NT2/D1 (cell line): ENCODE measurements around the gene EIF4G3.
"Not testable (repeated sequence)": the region's sequence is repeated elsewhere in the genome, so short reads cannot be mapped to it uniquely, and the experiment has no call there.

Experiments used
- DNase-seq: peaks from one replicate; pipeline ENCODE4 v3.0.0-alpha.2; 2011; ENCODE audit warnings: low read depth, low spot score
- H3K27me3 ChIP-seq: 2 replicates; pipeline ENCODE4 v1.6.0; 2011; ENCODE audit warnings: mild to moderate bottlenecking; ENCODE audit not compliant: insufficient read length, insufficient read depth
- H3K36me3 ChIP-seq: 2 replicates; pipeline ENCODE4 v1.6.1; 2011; ENCODE audit warnings: mild to moderate bottlenecking, low read length, mixed read lengths; ENCODE audit not compliant: insufficient read depth, insufficient read length
- H3K4me1 ChIP-seq: 2 replicates; pipeline ENCODE4 v1.5.1; 2011; ENCODE audit not compliant: insufficient read depth, insufficient read length
- H3K4me3 ChIP-seq: 2 replicates; pipeline ENCODE4 v1.5.1; 2011; ENCODE audit warnings: low read depth; ENCODE audit not compliant: insufficient read length
- H3K9ac ChIP-seq: 2 replicates; pipeline ENCODE4 v1.6.0; 2011; ENCODE audit warnings: low read depth; ENCODE audit not compliant: insufficient read length
- H3K9me3 ChIP-seq: 2 replicates; pipeline ENCODE4 v1.5.1; 2011; ENCODE audit warnings: mild to moderate bottlenecking, low read length; ENCODE audit not compliant: insufficient read depth
- SUZ12 ChIP-seq: IDR thresholded peaks from 2 replicates; pipeline ENCODE4 v1.6.1; 2011; ENCODE audit not compliant: insufficient read length, insufficient read depth; ENCODE audit errors: extremely low read depth
- YY1 ChIP-seq: IDR thresholded peaks from 2 replicates; pipeline ENCODE4 v1.6.1; 2011; ENCODE audit not compliant: insufficient read length, insufficient read depth
- ZNF274 ChIP-seq: IDR thresholded peaks from 2 replicates; pipeline ENCODE4 v1.6.1; 2011; ENCODE audit warnings: mild to moderate bottlenecking, low read depth, low read length

EIF4G3 gene

DNA sequence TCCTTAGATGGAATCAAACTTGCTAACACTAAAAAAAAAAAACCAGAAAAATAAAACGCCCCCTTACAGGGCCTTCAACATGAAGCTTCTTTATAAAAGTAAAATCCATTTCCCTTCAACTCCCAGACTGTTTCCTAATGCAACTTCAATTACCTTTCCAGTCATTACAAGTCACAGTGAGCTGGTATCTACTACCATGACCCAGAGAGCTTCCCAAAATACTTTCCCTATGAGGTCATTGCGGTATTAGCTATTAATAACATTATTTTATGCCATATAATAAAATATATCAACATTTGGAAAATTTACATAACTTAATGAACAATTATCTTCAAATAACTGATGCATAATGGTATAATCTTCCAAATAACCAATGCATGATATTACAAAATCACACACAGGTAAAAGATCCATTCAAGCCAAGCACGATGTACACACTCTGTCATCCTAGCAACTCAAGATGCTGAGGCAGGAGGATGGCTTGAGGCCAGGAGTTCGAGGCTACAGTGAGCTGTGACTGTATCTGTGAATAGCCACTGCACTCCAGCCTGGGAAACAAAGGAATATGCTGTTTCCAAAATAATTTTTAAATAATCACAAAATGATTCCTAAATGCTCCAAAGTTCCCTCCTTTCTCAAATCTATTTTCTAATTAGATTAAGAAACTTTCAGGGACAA, 24.1 kb downstream of the EIF4G3 start:
- no peak for DNase-seq
- no peak overlapping the region for H3K4me3 ChIP-seq
- peaks cover 9% of the 10 kb centered on the region for H3K36me3 ChIP-seq
- no peaks in the 10 kb centered on the region for H3K4me1 ChIP-seq
- H3K27me3 ChIP-seq = no peaks in the 10 kb centered on the region
- H3K9me3 ChIP-seq = no peaks in the 10 kb centered on the region
- no peak overlapping the region for H3K9ac ChIP-seq
- TF ChIP-seq YY1 (no peak), SUZ12 (no peak), ZNF274 (no peak)

GRCh38 chr1:21149855-21150432, 26.8 kb downstream of the EIF4G3 start:
- no peaks in the 10 kb centered on the region for H3K27me3 ChIP-seq
- no peaks in the 10 kb centered on the region for H3K9me3 ChIP-seq
- no peak overlapping the region for H3K4me3 ChIP-seq
- H3K36me3 ChIP-seq = peaks cover 10% of the 10 kb centered on the region
- DNase-seq = peak; percentile 35
- no peaks in the 10 kb centered on the region for H3K4me1 ChIP-seq
- no peak for TF ChIP-seq SUZ12
- TF ChIP-seq YY1 = peak; percentile 39
- TF ChIP-seq ZNF274 = no peak
- no peak overlapping the region for H3K9ac ChIP-seq

GRCh38 chr1:21149430-21149854, 27.3 kb downstream of the EIF4G3 start:
- Histone ChIP-seq H3K9ac (no peak overlapping the region), H3K4me3 (no peak overlapping the region)
- DNase-seq = no peak

GRCh38 chr1:21143752-21144151, 32.9 kb downstream of the EIF4G3 start:
- H3K27me3 ChIP-seq = no peaks in the 10 kb centered on the region
- H3K4me1 ChIP-seq = no peaks in the 10 kb centered on the region
- peaks cover 16% of the 10 kb centered on the region for H3K36me3 ChIP-seq
- no peak overlapping the region for H3K4me3 ChIP-seq
- no peak for DNase-seq
- H3K9ac ChIP-seq = no peak overlapping the region
- no peaks in the 10 kb centered on the region for H3K9me3 ChIP-seq
- TF ChIP-seq SUZ12 = no peak
- TF ChIP-seq YY1 = no peak
- no peak for TF ChIP-seq ZNF274

More at GRCh38 chr1:21149430-21149854, 27.3 kb downstream of the EIF4G3 start:
- H3K36me3 ChIP-seq = peaks cover 10% of the 10 kb centered on the region
- H3K27me3 ChIP-seq = no peaks in the 10 kb centered on the region
- no peaks in the 10 kb centered on the region for H3K9me3 ChIP-seq
- TF ChIP-seq ZNF274 (no peak), YY1 (no peak), SUZ12 (no peak)
- H3K4me1 ChIP-seq = no peaks in the 10 kb centered on the region

GRCh38 chr1:21143138-21143537, 33.6 kb downstream of the EIF4G3 start:
- H3K36me3 ChIP-seq = peaks cover 13% of the 10 kb centered on the region
- no peaks in the 10 kb centered on the region for H3K4me1 ChIP-seq
- no peak for TF ChIP-seq YY1
- no peak for TF ChIP-seq SUZ12
- TF ChIP-seq ZNF274 = no peak
- H3K4me3 ChIP-seq = no peak overlapping the region
- DNase-seq = no peak
- no peaks in the 10 kb centered on the region for H3K9me3 ChIP-seq
- no peaks in the 10 kb centered on the region for H3K27me3 ChIP-seq
- no peak overlapping the region for H3K9ac ChIP-seq

- no peaks in the 10 kb centered on the region for H3K27me3 ChIP-seq
- H3K9me3 ChIP-seq = no peaks in the 10 kb centered on the region
- H3K9ac ChIP-seq = no peak overlapping the region
- no peak overlapping the region for H3K4me3 ChIP-seq
- peaks cover 8% of the 10 kb centered on the region for H3K36me3 ChIP-seq
- TF ChIP-seq SUZ12 (no peak), YY1 (no peak), ZNF274 (no peak)
- DNase-seq = no peak
- H3K4me1 ChIP-seq = no peaks in the 10 kb centered on the region
Measured at GRCh38 chr1:21141030-21141429, 35.7 kb downstream of the EIF4G3 start.

DNA sequence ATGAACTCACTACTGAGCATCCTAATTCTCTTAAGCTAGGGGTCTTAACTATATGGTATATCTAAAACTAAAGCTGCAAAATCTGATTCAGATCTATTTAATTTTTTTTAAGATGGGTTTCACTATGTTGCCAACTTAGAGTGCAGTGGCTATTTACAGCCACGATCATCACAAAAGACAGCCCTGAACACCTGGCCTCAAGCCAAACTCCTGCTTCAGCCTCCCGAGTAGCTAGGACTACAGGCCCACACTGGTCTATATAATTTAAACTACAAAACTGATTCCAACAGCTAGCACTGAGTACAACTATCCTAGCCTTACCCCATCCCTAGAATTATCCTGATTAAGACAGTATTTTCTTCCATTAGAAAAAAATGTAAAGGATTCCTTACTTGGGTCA, 37.1 kb downstream of the EIF4G3 start:
- Histone ChIP-seq H3K9ac (no peak overlapping the region), H3K4me3 (no peak overlapping the region), H3K36me3 (peaks cover 11% of the 10 kb centered on the region), H3K4me1 (no peaks in the 10 kb centered on the region), H3K27me3 (no peaks in the 10 kb centered on the region), H3K9me3 (no peaks in the 10 kb centered on the region)
- TF ChIP-seq ZNF274 (no peak), SUZ12 (no peak), YY1 (no peak)
- DNase-seq = no peak

DNA sequence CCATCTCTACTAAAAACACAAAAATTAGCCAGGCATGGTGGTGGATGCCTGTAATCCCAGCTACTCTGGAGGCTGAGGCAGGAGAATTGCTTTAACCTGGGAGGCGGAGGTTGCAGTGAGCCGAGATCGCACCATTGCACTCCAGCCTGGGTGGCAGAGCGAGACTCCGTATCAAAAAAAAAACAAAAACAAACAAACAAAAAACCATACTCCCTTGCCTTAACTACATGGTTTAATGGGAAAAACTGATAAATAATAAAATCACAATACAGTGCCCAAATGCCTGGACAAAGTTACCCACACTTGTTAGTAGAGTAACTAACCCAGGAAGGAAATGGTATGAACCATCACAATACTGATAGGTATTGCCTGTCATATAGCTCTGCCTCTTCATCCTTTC, 40.4 kb downstream of the EIF4G3 start:
- H3K36me3 ChIP-seq, DNase-seq, H3K9ac ChIP-seq, H3K9me3 ChIP-seq, H3K27me3 ChIP-seq, H3K4me1 ChIP-seq, H3K4me3 ChIP-seq: not testable (repeated sequence)
